T-cell (primary cell): Measurements from ENCODE around the gene HS6ST1. TPM values are rescaled to one million over a fixed set of nuclear protein-coding genes. Genes with fewer than 3 reads are reported as not detected.
A peak's percentile ranks its signal among the peaks of the same experiment; 100 is the strongest.

ENCODE experiments used
- ATAC-seq, 4 experiments: fragments of 200-7000 bp in 3 of 4; fragments of 150-1000 bp in 1 of 4; cut with Tn5 transposase; replicated peaks in 1 of 4; 1 replicate in 3 of 4; 2 replicates in 1 of 4; pipeline ENCODE4 v1.10.0; 2021; ENCODE audit warnings: moderate library complexity in 3 of 4, mild to moderate bottlenecking in 2 of 4, moderate number of reproducible peaks in 1 of 4
- CTCF ChIA-PET, 2 donors: fragments of 300-600 bp; sonication (Branson Sonifier 250); formaldehyde crosslinking; loops; one replicate each; lab custom pipeline; 2022; ENCODE audit warnings: antibody characterized with exemption in 2 of 2; lab: Charles Lee
- POLR2A ChIA-PET, 2 donors: fragments of 300-600 bp; sonication (Branson Sonifier 250); formaldehyde crosslinking; loops; one replicate each; lab custom pipeline; 2022; ENCODE audit warnings: antibody characterized with exemption in 2 of 2; lab: Charles Lee
- DNase-seq, 35 experiments: peaks; one replicate each; pipeline versions ENCODE4 v3.0.0 to v3.0.0-alpha.2; 2013 to 2023
- H3K27ac ChIP-seq: one replicate; pipeline ENCODE4 v1.5.1; 2013; ENCODE audit warnings: low read length
- H3K27me3 ChIP-seq, 2 experiments: replicated peaks in 1 of 2; 1 replicate in 1 of 2; 2 replicates in 1 of 2; pipeline versions ENCODE4 v1.6.1 to v1.7.0; 2013; ENCODE audit warnings: low read length in 1 of 2, mixed read lengths in 1 of 2; ENCODE audit not compliant: control insufficient read depth in 2 of 2, insufficient read depth in 2 of 2; ENCODE audit errors: extremely low read depth in 1 of 2
- H3K36me3 ChIP-seq, 2 donors: 1 replicate in 1 of 2; 2 replicates in 1 of 2; pipeline versions ENCODE4 v1.6.1 to v1.7.0; 2013; ENCODE audit warnings: low read length in 1 of 2; ENCODE audit not compliant: control insufficient read depth in 2 of 2, insufficient read depth in 1 of 2; ENCODE audit errors: extremely low read depth in 1 of 2
- H3K4me1 ChIP-seq, 2 experiments: 1 replicate in 1 of 2; 2 replicates in 1 of 2; pipeline versions ENCODE4 v1.6.1 to v1.7.0; 2013; ENCODE audit warnings: low read length in 2 of 2, mixed read lengths in 1 of 2; ENCODE audit not compliant: insufficient read depth in 2 of 2, control insufficient read depth in 1 of 2; ENCODE audit errors: extremely low read depth in 1 of 2
- H3K4me3 ChIP-seq, 2 donors: 1 replicate in 1 of 2; 2 replicates in 1 of 2; pipeline versions ENCODE4 v1.5.1 to v1.7.0; 2013; ENCODE audit warnings: mild to moderate bottlenecking in 2 of 2, low read length in 1 of 2, moderate library complexity in 1 of 2; ENCODE audit not compliant: control insufficient read depth in 1 of 2; ENCODE audit errors: extremely low read depth in 1 of 2
- H3K9me3 ChIP-seq: 2 replicates; pipeline ENCODE4 v1.7.0; 2013
- H3K27ac Mint-ChIP-seq, 2 donors: one replicate each; pipeline ENCODE4 v1.8.0; 2020 to 2021; ENCODE audit warnings: mild to moderate bottlenecking in 2 of 2, mixed read lengths in 2 of 2
- H3K27me3 Mint-ChIP-seq, 2 donors: one replicate each; pipeline ENCODE4 v1.8.0; 2021 to 2022; ENCODE audit warnings: mixed read lengths in 2 of 2
- H3K36me3 Mint-ChIP-seq: one replicate; pipeline ENCODE4 v1.8.0; 2021; ENCODE audit warnings: mixed read lengths
- H3K4me1 Mint-ChIP-seq, 3 donors: one replicate each; pipeline ENCODE4 v1.8.0; 2020 to 2022; ENCODE audit warnings: mixed read lengths in 3 of 3, mild to moderate bottlenecking in 1 of 3
- H3K4me3 Mint-ChIP-seq, 3 donors: one replicate each; pipeline ENCODE4 v1.8.0; 2020 to 2022; ENCODE audit warnings: mild to moderate bottlenecking in 3 of 3, mixed read lengths in 3 of 3, moderate library complexity in 3 of 3
- H3K9me3 Mint-ChIP-seq, 3 donors: one replicate each; pipeline ENCODE4 v1.8.0; 2020 to 2022; ENCODE audit warnings: mixed read lengths in 3 of 3
- WGBS: methylation state at CpG from one replicate; pipeline ENCODE4 v1.1.5; 2013; ENCODE audit warnings: missing lambda C conversion rate; ENCODE audit not compliant: insufficient coverage; 5-methylcytosine and 5-hydroxymethylcytosine counted together
- total RNA-seq, 35 experiments: library from RNA in 6 of 35; stranded (reverse) in 6 of 35; fragments of 120-200 nt in 1 of 35; gene quantifications; one replicate each; pipeline versions ENCODE4 v1.2.1 to v1.2.4 and lab custom pipeline; 2013 to 2026

HS6ST1 gene
- total RNA-seq, 5 donors from 2014 or later (not counting 1 experiment from before 2014, with no cell fraction given): 7.6 to 15.6 (median 15.4) TPM

GRCh38 chr2:128235581-128235980 lies 83.1 kb downstream of the HS6ST1 start:
- Histone ChIP-seq H3K27me3 (peaks cover 0 to 35% of the 10 kb centered on the region in 2 experiments), H3K4me3 (no peak overlapping the region), H3K4me1 (peaks cover 0 to 11% of the 10 kb centered on the region in 2 experiments), H3K9me3 (no peaks in the 10 kb centered on the region), H3K27ac (no peak overlapping the region), H3K36me3 (no peaks in the 10 kb centered on the region)
- ChIA-PET POLR2A (no interaction called here), CTCF (interaction anchor here in 1 of 2 donors (0.7 kb wide), 1 partner anchor 172 kb away, joined by 4 read pairs; no protein-coding TSS in a partner anchor)
- DNase-seq (no peak), ATAC-seq (no peak)
- WGBS: 87% methylated on average over 8 of the region's 8 CpGs
- Mint-ChIP-seq H3K27ac (no peak overlapping the region), H3K9me3 (no peaks in the 10 kb centered on the region), H3K36me3 (no peaks in the 10 kb centered on the region), H3K4me3 (no peak overlapping the region), H3K27me3 (peaks cover 7 to 11% of the 10 kb centered on the region in 2 donors), H3K4me1 (peaks cover 5% of the 10 kb centered on the region in 3 donors)

DNA sequence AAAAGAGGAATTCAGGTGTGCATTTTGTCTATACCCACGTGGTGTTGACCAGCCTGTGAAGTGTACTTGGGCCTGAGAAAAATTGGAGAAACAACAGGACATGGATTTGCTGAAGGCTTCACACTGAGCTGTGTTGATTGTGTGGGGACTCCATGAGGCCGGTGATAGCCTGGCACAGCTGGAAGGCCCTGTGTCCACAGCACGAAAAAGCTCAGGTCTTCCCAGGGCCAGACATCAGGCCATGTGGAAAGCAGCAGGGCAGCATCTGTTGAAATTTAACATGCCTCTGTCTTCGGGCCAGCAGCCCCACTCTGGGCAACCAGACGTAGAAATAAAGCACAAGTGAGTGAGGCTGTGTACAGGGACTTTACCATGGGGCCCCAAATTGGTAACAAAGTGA lies 84.1 kb downstream of the HS6ST1 start:
- Histone ChIP-seq H3K4me1 (peaks cover 0 to 11% of the 10 kb centered on the region in 2 experiments), H3K4me3 (no peak overlapping the region), H3K9me3 (no peaks in the 10 kb centered on the region), H3K27ac (no peak overlapping the region), H3K27me3 (peaks cover 0 to 29% of the 10 kb centered on the region in 2 experiments), H3K36me3 (no peaks in the 10 kb centered on the region)
- Mint-ChIP-seq H3K4me3 (peak overlapping the region in 1 of 3 donors; percentile 17), H3K27me3 (peaks cover 7 to 11% of the 10 kb centered on the region in 2 donors), H3K4me1 (peaks cover 5% of the 10 kb centered on the region in 3 donors), H3K36me3 (no peaks in the 10 kb centered on the region), H3K27ac (no peak overlapping the region), H3K9me3 (no peaks in the 10 kb centered on the region)
- DNase-seq (no peak), ATAC-seq (no peak)
- POLR2A ChIA-PET: interaction anchor here in 1 of 2 donors (0.6 kb wide), 1 partner anchor 501 kb away, joined by 3 read pairs; no protein-coding TSS in a partner anchor
- WGBS: 88% methylated on average over 5 of the region's 5 CpGs
- CTCF ChIA-PET: interaction anchor here (0.6 to 1.2 kb wide), 6 partner anchors 8 to 1689 kb away, joined by 3 to 11 read pairs (median 5); no protein-coding TSS in a partner anchor

DNA sequence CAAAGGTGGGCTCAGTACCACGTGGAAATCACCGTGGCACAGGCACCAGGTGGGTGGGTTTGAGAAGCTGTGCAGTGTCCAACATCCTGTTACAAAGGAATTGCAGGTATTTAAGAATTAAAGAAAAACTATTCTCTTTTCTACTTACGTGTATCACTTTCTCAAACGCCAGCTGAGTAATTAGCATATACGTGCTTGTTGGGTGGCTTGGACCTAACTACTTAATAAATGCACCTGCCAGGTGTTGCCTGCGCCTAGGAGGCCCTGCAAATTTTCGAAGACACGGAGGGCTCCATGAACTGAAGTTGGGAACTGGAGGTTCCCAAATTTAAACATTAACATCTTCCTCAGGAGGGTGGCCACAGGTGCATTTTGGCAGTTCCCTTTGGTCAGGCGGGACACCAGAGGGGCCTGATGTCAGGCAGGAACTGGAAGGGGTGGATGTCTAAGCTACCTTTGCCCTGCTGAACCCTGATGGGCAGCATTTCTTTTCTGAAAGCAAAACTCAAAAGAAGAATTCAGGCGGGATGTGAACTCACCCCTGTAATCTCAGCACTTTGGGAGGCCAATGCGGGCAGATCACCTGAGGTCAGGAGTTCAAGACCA lies 84.8 kb downstream of the HS6ST1 start:
- Mint-ChIP-seq H3K27ac (no peak overlapping the region), H3K9me3 (no peaks in the 10 kb centered on the region), H3K4me3 (peak overlapping the region; percentile 77 to 84 (median 82)), H3K36me3 (no peaks in the 10 kb centered on the region), H3K4me1 (peaks cover 5% of the 10 kb centered on the region in 3 donors), H3K27me3 (peaks cover 7 to 11% of the 10 kb centered on the region in 2 donors)
- DNase-seq: no peak
- H3K36me3 ChIP-seq: no peaks in the 10 kb centered on the region
- ChIA-PET CTCF (interaction anchor here (0.5 to 1.2 kb wide), 7 partner anchors 9 to 1690 kb away, joined by 3 to 8 read pairs (median 3); no protein-coding TSS in a partner anchor), POLR2A (interaction anchor here in 1 of 2 donors (0.6 kb wide), 1 partner anchor 500 kb away, joined by 3 read pairs; no protein-coding TSS in a partner anchor)
- peaks cover 0 to 11% of the 10 kb centered on the region in 2 experiments for H3K4me1 ChIP-seq
- H3K4me3 ChIP-seq: peak overlapping the region in 1 of 2 donors; percentile 67
- WGBS: 90% methylated on average over 2 of the region's 11 CpGs
- H3K27ac ChIP-seq: no peak overlapping the region
- ATAC-seq: no peak
- peaks cover 0 to 29% of the 10 kb centered on the region in 2 experiments for H3K27me3 ChIP-seq
- H3K9me3 ChIP-seq: no peaks in the 10 kb centered on the region

DNA sequence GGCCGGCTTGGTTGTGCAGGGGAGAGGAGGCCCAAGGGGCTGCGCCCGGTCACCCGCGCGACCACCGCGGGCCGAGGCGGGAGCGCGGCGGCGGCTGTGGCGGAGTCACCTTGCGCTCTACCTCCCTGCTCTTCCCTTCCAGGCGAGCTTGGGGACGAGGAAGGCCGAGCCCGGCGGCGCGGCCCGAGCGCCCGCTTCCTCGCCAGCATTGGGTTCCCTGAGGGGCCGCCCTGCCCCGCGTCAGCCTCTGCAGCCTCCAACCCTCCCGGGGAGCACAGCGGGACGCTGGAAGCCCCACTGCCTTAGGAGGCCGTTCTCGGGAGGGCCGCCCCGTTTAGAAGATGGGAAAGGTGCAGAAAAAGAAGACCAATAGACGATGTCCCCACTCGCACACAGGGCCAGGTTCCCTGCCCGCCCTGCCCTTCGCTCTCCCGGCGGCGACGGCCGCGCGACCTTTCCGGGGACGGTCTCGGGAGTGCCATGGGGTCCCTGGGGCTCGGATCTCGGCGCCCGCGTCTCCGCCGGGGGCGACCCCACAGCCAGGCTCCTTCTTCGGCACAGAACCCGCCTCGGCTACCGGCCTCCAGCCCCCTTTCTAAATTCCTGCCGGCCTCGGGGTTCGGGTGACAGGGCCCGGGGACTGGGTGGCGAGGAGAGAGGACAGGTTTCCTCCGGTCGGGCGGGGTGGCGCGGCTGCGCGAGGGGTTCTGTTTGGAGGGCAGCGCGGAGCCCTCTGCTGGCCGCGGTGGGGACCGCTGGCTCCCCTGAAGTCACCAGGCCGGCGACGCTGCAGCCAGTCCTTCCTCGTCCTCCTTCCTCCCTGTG lies 85.5 kb downstream of the HS6ST1 start:
- Histone ChIP-seq H3K4me1 (peaks cover 0 to 11% of the 10 kb centered on the region in 2 experiments), H3K4me3 (peak overlapping the region; percentile 67 to 71), H3K9me3 (no peaks in the 10 kb centered on the region), H3K27ac (no peak overlapping the region), H3K27me3 (peaks cover 0 to 29% of the 10 kb centered on the region in 2 experiments), H3K36me3 (no peaks in the 10 kb centered on the region)
- under 1% methylated on average over 52 of the region's 84 CpGs for WGBS
- ChIA-PET POLR2A (no interaction called here), CTCF (interaction anchor here (0.5 to 0.9 kb wide), 4 partner anchors 12 to 1191 kb away, joined by 3 to 6 read pairs (median 4); no protein-coding TSS in a partner anchor)
- ATAC-seq (peak; percentile 96 to 98 (median 98)), DNase-seq (peak; percentile 61 to 86 (median 76))
- peaks cover 7 to 8% of the 10 kb centered on the region in 2 donors for H3K27me3 Mint-ChIP-seq
- no peaks in the 10 kb centered on the region for H3K9me3 Mint-ChIP-seq
- H3K27ac Mint-ChIP-seq: no peak overlapping the region
- peaks cover 5% of the 10 kb centered on the region in 3 donors for H3K4me1 Mint-ChIP-seq
- peak overlapping the region; percentile 77 to 84 (median 82) for H3K4me3 Mint-ChIP-seq
- no peaks in the 10 kb centered on the region for H3K36me3 Mint-ChIP-seq

- no peak overlapping the region for H3K4me3 Mint-ChIP-seq
- Histone ChIP-seq H3K27me3 (peaks cover 0 to 18% of the 10 kb centered on the region in 2 experiments), H3K4me3 (no peak overlapping the region), H3K27ac (no peak overlapping the region), H3K4me1 (peaks cover 0 to 10% of the 10 kb centered on the region in 2 experiments), H3K36me3 (no peaks in the 10 kb centered on the region), H3K9me3 (no peaks in the 10 kb centered on the region)
- CTCF ChIA-PET: no interaction called here
- DNase-seq (no peak), ATAC-seq (no peak)
- peaks cover 2 to 3% of the 10 kb centered on the region in 2 donors for H3K27me3 Mint-ChIP-seq
- no peaks in the 10 kb centered on the region for H3K9me3 Mint-ChIP-seq
- POLR2A ChIA-PET: interaction anchor here in 1 of 2 donors (0.6 kb wide), 1 partner anchor 656 kb away, joined by 4 read pairs; no protein-coding TSS in a partner anchor
- no peak overlapping the region for H3K27ac Mint-ChIP-seq
- peaks cover 3 to 4% (median 3%) of the 10 kb centered on the region in 3 donors for H3K4me1 Mint-ChIP-seq
- no peaks in the 10 kb centered on the region for H3K36me3 Mint-ChIP-seq
Measured at GRCh38 chr2:128228894-128229293, 89.8 kb downstream of the HS6ST1 start.

- Mint-ChIP-seq H3K36me3 (no peaks in the 10 kb centered on the region), H3K9me3 (no peaks in the 10 kb centered on the region), H3K4me1 (no peaks in the 10 kb centered on the region), H3K27ac (no peak overlapping the region), H3K27me3 (peaks cover 2 to 3% of the 10 kb centered on the region in 2 donors), H3K4me3 (no peak overlapping the region)
- no peak overlapping the region for H3K27ac ChIP-seq
- CTCF ChIA-PET: no interaction called here
- ATAC-seq: no peak
- H3K4me1 ChIP-seq: peaks cover 0 to 6% of the 10 kb centered on the region in 2 experiments
- no peak for DNase-seq
- POLR2A ChIA-PET: no interaction called here
- H3K27me3 ChIP-seq: peaks cover 0 to 14% of the 10 kb centered on the region in 2 experiments
- H3K9me3 ChIP-seq: no peaks in the 10 kb centered on the region
- no peaks in the 10 kb centered on the region for H3K36me3 ChIP-seq
- WGBS: no CpG with 5 or more reads among the region's 1 CpG
- H3K4me3 ChIP-seq: no peak overlapping the region
Measured at GRCh38 chr2:128227862-128228261, 90.8 kb downstream of the HS6ST1 start.
